CD4-positive, alpha-beta T cell (primary cell): ENCODE results near the gene ADCY7. TPM values are rescaled to one million over a fixed set of nuclear protein-coding genes. Genes with fewer than 3 reads are reported as not detected.

Experiments used
- ATAC-seq: fragments of 200-7000 bp; cut with Tn5 transposase; one replicate; pipeline ENCODE4 v1.10.0; 2022; ENCODE audit warnings: mild to moderate bottlenecking; ENCODE audit not compliant: poor library complexity
- CTCF ChIA-PET: fragments of 350-600 bp; sonication (Branson Sonifier 250); formaldehyde crosslinking; loops from one replicate; lab custom pipeline; 2021; ENCODE audit warnings: antibody characterized with exemption, inconsistent platforms; lab: Charles Lee
- POLR2A ChIA-PET: fragments of 350-600 bp; sonication (Branson Sonifier 250); formaldehyde crosslinking; loops from one replicate; lab custom pipeline; 2021; ENCODE audit warnings: antibody characterized with exemption, inconsistent platforms; lab: Charles Lee
- DNase-seq, 14 experiments: peaks; one replicate each; pipeline ENCODE4 v3.0.0-alpha.2; 2013 to 2020; ENCODE audit warnings: mixed read lengths in 2 of 14
- H3K27ac ChIP-seq, 2 donors: one replicate each; pipeline versions ENCODE4 v1.5.1 to v1.7.0; 2013; ENCODE audit warnings: low read length in 2 of 2, low read depth in 1 of 2, mild to moderate bottlenecking in 1 of 2
- H3K27me3 ChIP-seq, 2 experiments: 1 replicate in 1 of 2; 2 replicates in 1 of 2; pipeline versions ENCODE4 v1.6.1 to v1.7.0; 2013; ENCODE audit warnings: low read length in 2 of 2, control low read depth in 1 of 2, mild to moderate bottlenecking in 1 of 2, moderate library complexity in 1 of 2; ENCODE audit not compliant: insufficient read depth in 2 of 2, control insufficient read depth in 1 of 2
- H3K36me3 ChIP-seq: one replicate; pipeline ENCODE4 v1.6.1; 2013; ENCODE audit warnings: low read length, control low read depth; ENCODE audit not compliant: insufficient read depth
- H3K4me1 ChIP-seq: one replicate; pipeline ENCODE4 v1.6.1; 2013; ENCODE audit warnings: low read length, control low read depth; ENCODE audit not compliant: insufficient read depth
- H3K4me3 ChIP-seq: one replicate; pipeline ENCODE4 v1.5.1; 2013; ENCODE audit warnings: mild to moderate bottlenecking, low read length, moderate library complexity
- H3K9me3 ChIP-seq, 2 experiments: 1 replicate in 1 of 2; 2 replicates in 1 of 2; pipeline versions ENCODE4 v1.6.1 to v1.7.0; 2013; ENCODE audit warnings: low read length in 2 of 2, mild to moderate bottlenecking in 2 of 2, control low read depth in 1 of 2, moderate library complexity in 1 of 2; ENCODE audit not compliant: control insufficient read depth in 1 of 2, insufficient read depth in 1 of 2
- H3K27ac Mint-ChIP-seq: one replicate; pipeline ENCODE4 v1.8.0; 2020; ENCODE audit warnings: mixed read lengths
- H3K27me3 Mint-ChIP-seq: one replicate; pipeline ENCODE4 v1.8.0; 2021; ENCODE audit warnings: mixed read lengths
- H3K36me3 Mint-ChIP-seq: one replicate; pipeline ENCODE4 v1.8.0; 2021; ENCODE audit warnings: low read depth, mixed read lengths
- H3K4me1 Mint-ChIP-seq: one replicate; pipeline ENCODE4 v1.8.0; 2021; ENCODE audit warnings: low read depth, mixed read lengths
- H3K4me3 Mint-ChIP-seq: one replicate; pipeline ENCODE4 v1.8.0; 2020; ENCODE audit warnings: mild to moderate bottlenecking, mixed read lengths
- H3K9me3 Mint-ChIP-seq: one replicate; pipeline ENCODE4 v1.8.0; 2020; ENCODE audit warnings: mixed read lengths
- intact Hi-C, 2 experiments: fragments of 100-400 bp; cut with DNase I in 1 of 2; cut with micrococcal nuclease in 1 of 2; formaldehyde crosslinking; loops; one replicate each; pipeline versions ENCODE4 v1.15.1 to v1.9.0; 2023 to 2025; cut with DNase I, micrococcal nuclease
- total RNA-seq, 174 experiments: library from RNA in 2 of 174; stranded (reverse) in 2 of 174; gene quantifications; one replicate each; pipeline ENCODE4 v1.2.3 and lab custom pipeline; 2021 to 2026
- TF ChIP-seq, protein P1 (sequence below): fragments of 200-600 bp; IDR thresholded peaks from one replicate; pipeline ENCODE4 v1.8.0; 2022; ENCODE audit warnings: antibody characterized with exemption, mild to moderate bottlenecking

The ADCY7 gene
- total RNA-seq, 2 experiments from 2014 or later, result 136 to 147 TPM

DNA sequence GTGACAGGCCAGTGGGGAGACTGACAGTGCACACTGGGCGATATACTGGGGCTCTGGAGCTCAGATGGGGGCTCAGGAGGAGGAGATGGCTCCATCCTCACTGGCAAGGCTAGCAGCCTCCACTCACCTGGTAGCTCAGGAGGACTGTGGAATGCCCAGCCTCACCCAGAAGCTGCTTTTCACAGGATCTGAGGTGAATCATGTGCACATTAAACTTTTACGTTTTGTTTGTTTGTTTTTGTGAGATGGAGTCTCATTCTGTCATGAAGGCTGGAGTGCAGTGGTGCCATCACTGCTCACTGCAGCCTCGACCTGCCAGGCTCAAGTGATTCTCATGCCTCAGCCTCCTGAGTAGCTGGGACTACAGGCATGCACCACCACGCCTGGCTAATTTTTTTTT is 28.6 kb downstream of the ADCY7 start:
- Mint-ChIP-seq H3K27me3 (no peaks in the 10 kb centered on the region), H3K9me3 (no peaks in the 10 kb centered on the region), H3K36me3 (peaks cover 76% of the 10 kb centered on the region), H3K4me3 (no peak overlapping the region), H3K27ac (no peak overlapping the region), H3K4me1 (peaks cover 4% of the 10 kb centered on the region)
- TF ChIP-seq, protein P1, sequence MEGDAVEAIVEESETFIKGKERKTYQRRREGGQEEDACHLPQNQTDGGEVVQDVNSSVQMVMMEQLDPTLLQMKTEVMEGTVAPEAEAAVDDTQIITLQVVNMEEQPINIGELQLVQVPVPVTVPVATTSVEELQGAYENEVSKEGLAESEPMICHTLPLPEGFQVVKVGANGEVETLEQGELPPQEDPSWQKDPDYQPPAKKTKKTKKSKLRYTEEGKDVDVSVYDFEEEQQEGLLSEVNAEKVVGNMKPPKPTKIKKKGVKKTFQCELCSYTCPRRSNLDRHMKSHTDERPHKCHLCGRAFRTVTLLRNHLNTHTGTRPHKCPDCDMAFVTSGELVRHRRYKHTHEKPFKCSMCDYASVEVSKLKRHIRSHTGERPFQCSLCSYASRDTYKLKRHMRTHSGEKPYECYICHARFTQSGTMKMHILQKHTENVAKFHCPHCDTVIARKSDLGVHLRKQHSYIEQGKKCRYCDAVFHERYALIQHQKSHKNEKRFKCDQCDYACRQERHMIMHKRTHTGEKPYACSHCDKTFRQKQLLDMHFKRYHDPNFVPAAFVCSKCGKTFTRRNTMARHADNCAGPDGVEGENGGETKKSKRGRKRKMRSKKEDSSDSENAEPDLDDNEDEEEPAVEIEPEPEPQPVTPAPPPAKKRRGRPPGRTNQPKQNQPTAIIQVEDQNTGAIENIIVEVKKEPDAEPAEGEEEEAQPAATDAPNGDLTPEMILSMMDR, result no peak
- Histone ChIP-seq H3K36me3 (peaks cover 96% of the 10 kb centered on the region), H3K27ac (no peak overlapping the region), H3K4me3 (no peak overlapping the region), H3K27me3 (no peaks in the 10 kb centered on the region), H3K9me3 (no peaks in the 10 kb centered on the region), H3K4me1 (peaks cover 8% of the 10 kb centered on the region)
- ChIA-PET CTCF (no interaction called here), POLR2A (no interaction called here)
- intact Hi-C loops, result no loop called here
- ATAC-seq (no peak), DNase-seq (no peak)

DNA sequence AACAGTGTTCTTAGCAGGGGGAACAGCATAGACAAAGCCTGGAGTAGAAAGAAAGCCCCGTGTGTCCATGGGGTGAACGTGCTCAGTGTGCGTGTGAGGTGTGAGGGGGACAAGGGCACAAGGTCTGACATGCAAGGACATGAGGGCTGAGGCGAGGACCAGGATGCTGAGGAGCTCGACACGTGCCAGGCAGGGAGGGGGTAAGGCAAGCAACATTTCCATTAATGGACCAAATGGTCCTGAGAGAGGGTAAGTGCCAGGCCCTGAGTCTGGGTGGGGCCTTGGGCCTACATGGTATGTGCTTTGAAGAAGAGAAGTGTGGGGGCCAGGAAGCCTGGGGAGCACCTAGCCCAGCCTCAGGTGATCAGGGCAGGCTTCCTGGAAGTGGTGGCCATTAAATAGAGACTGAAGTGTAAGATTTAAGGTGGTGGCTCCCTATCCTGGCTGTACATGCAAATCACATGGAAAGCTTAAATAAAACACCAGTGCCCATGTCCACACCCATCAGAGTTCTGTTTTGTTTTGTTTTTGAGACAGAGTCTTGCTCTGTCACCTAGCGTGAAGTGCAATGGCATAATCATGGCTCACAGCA is 29.3 kb downstream of the ADCY7 start:
- no peaks in the 10 kb centered on the region for H3K27me3 ChIP-seq
- intact Hi-C loops, result no loop called here
- peaks cover 96% of the 10 kb centered on the region for H3K36me3 ChIP-seq
- Mint-ChIP-seq H3K27me3 (no peaks in the 10 kb centered on the region), H3K36me3 (peaks cover 80% of the 10 kb centered on the region), H3K4me1 (peaks cover 4% of the 10 kb centered on the region), H3K9me3 (no peaks in the 10 kb centered on the region), H3K27ac (peak overlapping the region; percentile 59), H3K4me3 (no peak overlapping the region)
- DNase-seq (no peak), ATAC-seq (no peak)
- ChIA-PET CTCF (no interaction called here), POLR2A (interaction anchor here (1.5 kb wide), 1 partner anchor 22 kb away, joined by 4 read pairs; no protein-coding TSS in a partner anchor)
- peaks cover 5% of the 10 kb centered on the region for H3K4me1 ChIP-seq
- no peak overlapping the region for H3K4me3 ChIP-seq
- H3K27ac ChIP-seq, result no peak overlapping the region
- TF ChIP-seq, protein P1, result no peak
- H3K9me3 ChIP-seq, result no peaks in the 10 kb centered on the region

DNA sequence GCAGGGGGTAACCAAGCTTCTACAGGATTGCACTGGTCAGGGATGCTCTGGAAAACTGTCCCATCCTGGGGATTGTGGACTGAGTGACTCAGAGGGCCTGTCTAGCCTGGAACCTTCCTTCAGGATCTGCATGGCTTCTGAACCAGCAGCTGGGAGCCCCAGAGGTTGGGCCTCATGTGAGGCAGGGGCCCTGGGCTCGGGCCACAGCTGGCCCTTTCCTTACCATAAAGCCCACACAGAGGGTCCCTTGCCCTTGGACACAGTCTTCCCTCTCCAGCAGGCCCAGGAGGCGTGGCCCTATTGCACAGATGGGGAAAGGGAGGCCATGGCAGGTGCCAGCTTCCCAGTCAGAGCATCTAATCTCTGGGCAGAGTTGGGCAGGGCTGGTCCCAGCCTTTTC is 30.5 kb downstream of the ADCY7 start:
- ATAC-seq (no peak), DNase-seq (no peak)
- no peaks in the 10 kb centered on the region for H3K9me3 Mint-ChIP-seq
- no peaks in the 10 kb centered on the region for H3K27me3 ChIP-seq
- TF ChIP-seq, protein P1, result no peak
- H3K4me3 Mint-ChIP-seq, result no peak overlapping the region
- no peaks in the 10 kb centered on the region for H3K27me3 Mint-ChIP-seq
- H3K4me3 ChIP-seq, result no peak overlapping the region
- H3K4me1 Mint-ChIP-seq, result peaks cover 4% of the 10 kb centered on the region
- no peaks in the 10 kb centered on the region for H3K9me3 ChIP-seq
- H3K36me3 Mint-ChIP-seq, result peaks cover 85% of the 10 kb centered on the region
- intact Hi-C loops, result no loop called here
- POLR2A ChIA-PET, result interaction anchor here (0.5 to 1.5 kb wide), 2 partner anchors 23 to 39 kb away, joined by 3 to 4 read pairs; no protein-coding TSS in a partner anchor
- CTCF ChIA-PET, result no interaction called here
- peaks cover 4% of the 10 kb centered on the region for H3K4me1 ChIP-seq
- H3K36me3 ChIP-seq, result peaks cover 97% of the 10 kb centered on the region
- peak overlapping the region in 1 of 2 donors; percentile 30 for H3K27ac ChIP-seq
- no peak overlapping the region for H3K27ac Mint-ChIP-seq
